ENCODE measurements around the gene PDGFRB. TPM values are rescaled to one million over a fixed set of nuclear protein-coding genes. Genes with fewer than 3 reads are reported as not detected.

The PDGFRB gene
- total RNA-seq, 1 experiment from 2014 or later: 0.34 TPM

DNA sequence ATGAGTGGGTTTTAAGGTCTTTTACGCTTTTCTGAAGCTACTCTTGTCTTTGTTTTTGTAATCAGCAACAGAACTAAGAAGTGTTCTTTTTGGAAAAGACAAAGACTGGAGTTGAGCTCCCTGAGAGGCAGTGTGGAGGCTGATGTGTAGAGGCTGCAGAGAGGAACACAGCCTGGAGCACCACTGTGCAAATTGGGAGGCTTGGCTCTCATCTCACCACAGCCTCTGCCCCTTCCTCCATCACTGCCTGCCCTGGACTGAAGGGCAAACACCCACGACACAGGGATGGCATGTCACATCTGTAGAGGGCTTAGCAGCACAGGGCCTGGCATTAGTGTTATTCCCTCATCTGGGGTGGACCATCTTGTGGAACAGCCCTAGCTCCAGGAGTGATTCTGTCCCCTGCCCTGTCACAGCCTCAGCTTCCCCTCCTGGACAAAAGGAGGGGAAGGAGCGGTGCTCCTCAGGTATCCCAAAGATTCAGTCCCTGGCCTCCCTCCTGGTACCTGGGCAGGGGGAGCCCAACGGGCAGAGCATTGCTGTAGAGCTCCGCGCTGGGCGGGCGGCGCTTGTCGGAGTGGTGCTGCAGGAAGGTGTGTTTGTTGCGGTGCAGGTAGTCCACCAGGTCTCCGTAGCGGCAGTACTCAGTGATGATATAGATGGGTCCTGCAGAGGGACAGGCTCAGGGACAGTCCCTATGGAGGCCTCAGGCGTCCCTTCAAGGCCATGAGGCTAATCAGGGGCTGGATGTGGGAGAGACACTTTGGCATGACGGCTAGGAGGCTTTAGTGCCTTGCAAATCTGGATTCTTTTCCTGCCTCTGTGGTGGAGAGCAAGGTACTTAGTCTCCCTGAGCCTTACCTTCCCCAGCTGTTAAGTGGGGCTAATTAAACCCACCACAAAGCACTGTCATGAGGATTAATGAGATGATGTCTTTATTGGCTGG is 32.8 kb downstream of the PDGFRB start:
- peak; percentile 12; the same call in 1 of the 2 replicates for ATAC-seq
- Histone ChIP-seq H4K20me1 (ENCODE audit: insufficient read depth) (no peaks in the 10 kb centered on the region), H3K9me2 (ENCODE audit: insufficient read depth) (no peaks in the 10 kb centered on the region), H3K27me3 (ENCODE audit: insufficient read depth, low read length) (no peaks in the 10 kb centered on the region), H2AFZ (ENCODE audit: low read depth, low read length, poor library complexity, severe bottlenecking) (peak overlapping the region; percentile 71), H3K79me2 (ENCODE audit: insufficient read depth, low read length) (no peaks in the 10 kb centered on the region), H3K36me3 (ENCODE audit: control insufficient read depth in 1 of 2, insufficient read depth in 2 of 2, low read length in 2 of 2) (no peaks in the 10 kb centered on the region), H3K4me3 (replicated peaks in 1 of 2; ENCODE audit: low read depth in 1 of 2, low read length in 2 of 2) (no peak overlapping the region), H3K4me1 (ENCODE audit: control insufficient read depth in 1 of 2, insufficient read depth in 2 of 2, low read length in 2 of 2) (peaks cover 4 to 9% of the 10 kb centered on the region in 2 experiments; a peak in 3 of 4 replicates), H3K9me3 (ENCODE audit: control insufficient read depth in 1 of 2, insufficient read depth in 1 of 2, low read depth in 1 of 2, low read length in 2 of 2) (no peaks in the 10 kb centered on the region), H3K27ac (ENCODE audit: low read depth, low read length) (no peak overlapping the region), H3K4me2 (ENCODE audit: low read length) (0 out of 2 replicates have a peak overlapping the region, but pooled peaks have one; percentile 26), H3K9ac (ENCODE audit: low read length) (no peak overlapping the region)
- DNase-seq (ENCODE audit: low read depth, low spot score): no peak
- ChIA-PET POLR2A (no interaction called here), RAD21 (ENCODE audit: low non-redundant PET in 1 of 2, low total read pairs in 2 of 2, uncharacterized antibody in 2 of 2, unreplicated experiment in 2 of 2) (no interaction called here), CTCF (interaction anchor here (0.6 to 1.7 kb wide), 4 partner anchors 10 to 289 kb away, joined by 3 to 4 read pairs (median 4); no protein-coding TSS in a partner anchor)
- no peak for TF ChIP-seq RAD21 (IDR thresholded peaks at IDR 0.05; ENCODE audit: low read depth)
- no peak for TF ChIP-seq MAX (IDR thresholded peaks at IDR 0.05)
- TF ChIP-seq, protein P1, sequence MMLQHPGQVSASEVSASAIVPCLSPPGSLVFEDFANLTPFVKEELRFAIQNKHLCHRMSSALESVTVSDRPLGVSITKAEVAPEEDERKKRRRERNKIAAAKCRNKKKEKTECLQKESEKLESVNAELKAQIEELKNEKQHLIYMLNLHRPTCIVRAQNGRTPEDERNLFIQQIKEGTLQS (IDR thresholded peaks at IDR 0.05): no peak
- no peak for TF ChIP-seq POLR2A (IDR thresholded peaks at IDR 0.05; ENCODE audit: borderline replicate concordance, extremely low read depth, insufficient read depth, insufficient read length)
- no peak for TF ChIP-seq CEBPB (IDR thresholded peaks at IDR 0.05; ENCODE audit: low read depth)
- no peak for TF ChIP-seq JUND (IDR thresholded peaks at IDR 0.05)
- no peak for TF ChIP-seq POLR2AphosphoS5 (IDR thresholded peaks at IDR 0.05; ENCODE audit: low read depth, low read length)
- no peak for TF ChIP-seq SP1 (IDR thresholded peaks at IDR 0.05; ENCODE audit: low read depth)
- TF ChIP-seq SRF (IDR thresholded peaks at IDR 0.05; ENCODE audit: low read depth): no peak
- TF ChIP-seq ZFX (IDR thresholded peaks at IDR 0.05): no peak
- TF ChIP-seq CTCF (IDR thresholded peaks at IDR 0.05 in 2 of 3, conservative IDR thresholded peaks at IDR 0.05 in 1 of 3; ENCODE audit: borderline replicate concordance in 1 of 3, insufficient read depth in 1 of 3, low read depth in 2 of 3, low read length in 2 of 3): no peak
- no peak for TF ChIP-seq SIN3A (IDR thresholded peaks at IDR 0.05; ENCODE audit: low read depth)
- no peak for TF ChIP-seq ELF1 (IDR thresholded peaks at IDR 0.05; ENCODE audit: borderline replicate concordance, low read depth)
- TF ChIP-seq, protein P2, sequence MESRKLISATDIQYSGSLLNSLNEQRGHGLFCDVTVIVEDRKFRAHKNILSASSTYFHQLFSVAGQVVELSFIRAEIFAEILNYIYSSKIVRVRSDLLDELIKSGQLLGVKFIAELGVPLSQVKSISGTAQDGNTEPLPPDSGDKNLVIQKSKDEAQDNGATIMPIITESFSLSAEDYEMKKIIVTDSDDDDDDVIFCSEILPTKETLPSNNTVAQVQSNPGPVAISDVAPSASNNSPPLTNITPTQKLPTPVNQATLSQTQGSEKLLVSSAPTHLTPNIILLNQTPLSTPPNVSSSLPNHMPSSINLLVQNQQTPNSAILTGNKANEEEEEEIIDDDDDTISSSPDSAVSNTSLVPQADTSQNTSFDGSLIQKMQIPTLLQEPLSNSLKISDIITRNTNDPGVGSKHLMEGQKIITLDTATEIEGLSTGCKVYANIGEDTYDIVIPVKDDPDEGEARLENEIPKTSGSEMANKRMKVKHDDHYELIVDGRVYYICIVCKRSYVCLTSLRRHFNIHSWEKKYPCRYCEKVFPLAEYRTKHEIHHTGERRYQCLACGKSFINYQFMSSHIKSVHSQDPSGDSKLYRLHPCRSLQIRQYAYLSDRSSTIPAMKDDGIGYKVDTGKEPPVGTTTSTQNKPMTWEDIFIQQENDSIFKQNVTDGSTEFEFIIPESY (IDR thresholded peaks at IDR 0.05; ENCODE audit: extremely low read depth, insufficient replicate concordance, low read length): no peak
- TF ChIP-seq EZH2 (IDR thresholded peaks at IDR 0.05): no peak
- intact Hi-C loops (cut with micrococcal nuclease): loop anchor here (2.0 kb wide), 2 partner anchors 122 to 288 kb away; partner anchors contain the start of genes HMGXB3 and TIGD6
- BruUV-seq (replicated peaks): no TSS peak

Measured in HCT116 (cell line).